DMS 273 (cell line): ENCODE measurements around the gene OCEL1.
A peak's percentile ranks its signal among the peaks of the same experiment; 100 is the strongest.

Experiments used
- DNase-seq: peaks from one replicate; lab custom pipeline; 2025; ENCODE audit not compliant: unreplicated experiment; lab: John Stamatoyannopoulos, UW

The OCEL1 gene

DNA sequence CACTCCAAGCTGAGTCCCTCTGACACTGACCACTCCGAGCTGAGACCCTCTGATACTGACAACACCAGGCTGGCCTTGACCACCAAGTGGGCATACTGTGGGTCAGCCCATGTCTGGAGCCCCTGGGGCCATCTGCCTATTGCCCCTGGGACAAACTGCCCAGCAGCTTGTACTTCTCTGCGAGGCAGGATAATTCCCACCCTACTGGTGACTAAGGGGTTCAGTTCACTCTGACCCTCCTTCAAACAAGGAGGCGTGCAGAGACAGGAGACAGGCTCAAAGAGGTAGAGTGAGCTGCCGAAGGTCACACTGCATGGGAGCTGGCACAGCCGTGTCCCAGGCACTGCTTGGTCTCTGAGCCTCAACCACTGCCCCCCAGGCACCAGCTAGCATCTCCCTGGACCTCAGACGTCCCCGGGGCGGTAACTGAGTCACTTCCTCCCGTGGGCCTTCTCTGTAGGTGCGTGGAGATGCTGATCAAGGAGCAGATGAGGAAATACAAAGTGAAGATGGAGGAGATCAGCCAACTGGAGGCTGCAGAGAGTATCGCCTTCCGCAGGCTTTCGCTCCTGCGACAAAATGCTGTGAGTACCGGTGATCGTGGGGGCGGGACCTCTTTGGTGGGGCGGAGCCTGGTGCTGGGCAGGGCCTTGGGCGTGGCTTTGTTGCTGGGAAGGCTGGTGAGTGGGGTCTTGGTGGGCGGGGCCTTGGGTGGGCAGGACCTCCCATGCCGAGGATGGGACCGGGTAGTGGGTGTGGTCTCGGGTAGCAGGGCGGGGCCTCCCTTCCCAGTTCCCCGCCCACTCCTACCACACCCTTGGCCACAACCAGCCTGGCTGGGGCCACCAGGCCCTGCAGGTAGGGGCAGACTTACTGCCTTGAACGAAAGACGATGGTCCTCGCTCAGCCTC, 16.6 kb upstream of the OCEL1 start:
- peak; percentile 62 for DNase-seq

DNA sequence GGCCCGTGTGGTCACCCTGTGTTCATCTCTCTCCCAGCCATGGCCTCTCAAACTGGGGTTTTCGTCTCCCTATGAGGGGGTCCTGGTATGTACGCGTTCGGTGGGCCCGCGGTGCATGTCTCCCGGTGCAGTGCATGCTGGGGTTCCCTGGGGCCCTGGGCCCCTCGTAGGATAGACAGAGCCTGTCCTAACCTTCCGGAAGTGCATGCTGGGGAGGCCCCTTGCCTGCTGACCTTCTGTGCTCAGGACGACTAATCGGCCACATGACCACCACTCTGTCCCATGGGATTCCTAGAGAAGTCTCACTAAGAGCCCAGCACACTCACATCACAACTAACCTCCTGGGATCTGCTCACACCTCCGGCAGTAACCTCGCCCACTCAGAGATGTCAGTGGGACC, 15.7 kb upstream of the OCEL1 start:
- no peak for DNase-seq

DNA sequence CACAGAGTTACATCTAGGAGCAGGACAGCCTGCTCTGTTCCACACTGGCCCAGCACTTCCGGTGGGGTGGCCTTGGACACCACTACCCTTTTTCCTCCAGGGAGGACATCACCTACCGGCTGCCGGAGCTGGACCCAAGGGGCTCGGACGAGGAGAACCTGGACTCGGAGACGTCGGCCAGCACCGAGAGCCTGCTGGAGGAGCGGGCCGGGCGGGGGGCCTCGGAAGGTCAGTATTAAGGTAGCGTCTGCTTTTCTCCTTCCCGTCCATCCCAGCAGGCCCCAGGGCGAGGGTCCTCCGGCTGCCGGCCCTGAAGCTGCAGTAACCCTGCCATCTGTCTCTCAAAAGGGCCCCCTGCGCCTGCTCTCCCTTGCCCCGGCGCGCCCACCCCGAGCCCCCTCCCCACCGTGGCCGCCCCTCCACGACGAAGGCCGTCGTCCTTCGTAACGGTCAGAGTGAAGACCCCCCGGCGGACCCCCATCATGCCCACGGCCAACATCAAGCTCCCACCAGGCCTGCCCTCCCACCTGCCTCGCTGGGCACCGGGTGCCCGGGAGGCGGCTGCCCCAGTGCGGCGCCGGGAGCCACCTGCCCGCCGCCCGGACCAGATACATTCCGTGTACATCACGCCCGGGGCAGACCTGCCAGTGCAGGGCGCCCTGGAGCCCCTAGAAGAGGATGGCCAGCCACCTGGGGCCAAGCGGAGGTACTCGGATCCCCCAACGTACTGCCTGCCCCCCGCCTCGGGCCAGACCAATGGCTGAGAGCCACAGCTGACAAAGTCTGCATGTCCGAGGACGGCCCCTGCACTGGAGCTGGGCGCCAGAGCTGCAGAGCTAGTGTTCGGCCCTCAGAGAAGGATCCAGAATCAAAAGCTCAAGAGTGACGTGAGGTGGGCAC, 14.2 kb upstream of the OCEL1 start:
- no peak for DNase-seq

DNA sequence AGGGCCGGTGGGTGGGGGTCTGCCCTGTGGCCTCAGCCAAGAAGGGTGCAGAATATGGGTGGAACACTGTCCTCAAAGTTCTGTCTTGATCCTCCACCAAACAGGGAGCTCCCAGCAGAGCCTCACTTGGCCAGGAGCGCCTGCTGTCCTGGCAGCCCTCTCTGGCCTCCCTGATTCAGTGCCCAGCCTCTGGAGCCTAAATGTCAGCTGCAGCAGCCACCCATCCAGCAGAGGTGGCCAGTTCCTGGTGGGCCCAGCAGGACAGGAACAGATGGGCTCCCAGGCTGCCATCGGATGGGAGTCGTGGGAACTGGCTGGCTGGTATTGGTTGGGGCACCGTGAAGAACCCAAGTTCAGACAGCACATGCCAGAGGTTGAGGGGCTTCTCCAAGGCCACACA, 12.7 kb upstream of the OCEL1 start:
- DNase-seq = no peak

DNA sequence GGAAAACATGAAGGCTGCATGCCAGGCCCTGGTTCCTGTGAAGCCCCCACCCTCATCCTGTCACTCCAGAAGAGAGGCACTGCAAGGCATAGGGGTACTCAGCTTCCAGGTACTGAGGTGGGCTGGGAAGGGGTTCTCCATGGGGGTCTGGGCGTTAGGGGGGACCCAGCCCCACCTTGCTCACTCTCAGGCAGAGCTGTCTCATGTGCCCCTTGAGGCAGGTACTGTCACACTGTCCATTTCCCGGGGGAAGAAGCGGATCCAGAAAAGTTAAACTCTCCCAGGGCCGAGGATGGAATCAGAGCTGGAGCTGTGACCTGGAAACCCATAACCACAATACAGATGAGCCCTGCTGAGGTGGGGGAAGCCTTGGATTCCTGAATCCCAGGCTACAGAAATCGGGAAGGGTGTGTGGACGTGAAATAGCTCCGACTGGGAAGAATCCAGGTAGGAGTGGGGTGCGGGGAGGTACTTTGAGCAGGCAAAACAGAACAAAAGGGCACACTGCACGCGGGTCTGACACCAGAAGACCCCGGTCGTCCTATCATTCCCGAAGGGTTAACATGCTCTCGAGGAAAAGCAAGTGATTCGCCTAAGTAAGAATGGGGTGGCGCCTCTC, 11.4 kb upstream of the OCEL1 start:
- DNase-seq = peak; percentile 48

DNA sequence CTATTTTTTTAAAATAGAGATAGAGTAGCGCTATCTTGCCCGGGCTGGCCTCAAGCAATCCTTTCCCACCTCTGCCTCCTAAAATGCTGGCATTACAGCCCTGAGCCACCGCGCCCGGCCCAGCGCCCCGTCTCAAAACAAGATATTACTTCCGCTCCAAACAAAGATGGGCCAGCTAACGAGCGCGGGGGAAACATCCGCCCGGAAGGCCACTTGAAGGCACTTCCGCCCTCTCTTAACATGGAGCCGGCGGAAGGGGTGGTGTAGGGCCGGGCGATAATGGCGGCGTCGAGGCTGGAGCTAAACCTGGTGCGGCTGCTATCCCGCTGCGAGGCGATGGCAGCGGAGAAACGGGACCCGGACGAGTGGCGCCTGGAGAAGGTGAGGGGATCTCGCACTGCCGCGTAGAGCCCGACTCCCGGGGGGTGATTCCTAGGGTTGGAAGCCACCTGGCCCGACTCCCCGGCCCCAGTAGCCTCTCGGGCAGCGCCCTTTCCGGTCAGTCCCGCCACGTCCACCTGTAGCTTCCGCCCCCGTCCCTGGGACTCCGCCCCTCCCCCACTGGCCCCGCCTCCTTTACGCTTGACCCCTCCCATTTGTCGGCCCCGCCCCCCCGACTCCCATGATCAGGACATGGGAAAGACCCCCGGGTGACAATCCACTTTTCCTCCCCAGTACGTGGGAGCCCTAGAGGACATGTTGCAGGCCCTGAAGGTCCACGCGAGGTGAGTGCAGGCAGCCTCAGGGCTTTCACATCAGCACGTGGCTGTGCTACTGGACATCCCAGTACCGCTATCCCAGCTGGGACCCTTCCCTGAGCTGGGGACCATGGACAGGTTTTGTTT, 10.7 kb upstream of the OCEL1 start, which contains the start of gene USE1:
Gene USE1, plus strand, starts transcription at position 231 of the 845 bp plus-strand sequence. Its CDS starts 49 bp downstream, at position 280.
- peak; percentile 96 for DNase-seq

DNA sequence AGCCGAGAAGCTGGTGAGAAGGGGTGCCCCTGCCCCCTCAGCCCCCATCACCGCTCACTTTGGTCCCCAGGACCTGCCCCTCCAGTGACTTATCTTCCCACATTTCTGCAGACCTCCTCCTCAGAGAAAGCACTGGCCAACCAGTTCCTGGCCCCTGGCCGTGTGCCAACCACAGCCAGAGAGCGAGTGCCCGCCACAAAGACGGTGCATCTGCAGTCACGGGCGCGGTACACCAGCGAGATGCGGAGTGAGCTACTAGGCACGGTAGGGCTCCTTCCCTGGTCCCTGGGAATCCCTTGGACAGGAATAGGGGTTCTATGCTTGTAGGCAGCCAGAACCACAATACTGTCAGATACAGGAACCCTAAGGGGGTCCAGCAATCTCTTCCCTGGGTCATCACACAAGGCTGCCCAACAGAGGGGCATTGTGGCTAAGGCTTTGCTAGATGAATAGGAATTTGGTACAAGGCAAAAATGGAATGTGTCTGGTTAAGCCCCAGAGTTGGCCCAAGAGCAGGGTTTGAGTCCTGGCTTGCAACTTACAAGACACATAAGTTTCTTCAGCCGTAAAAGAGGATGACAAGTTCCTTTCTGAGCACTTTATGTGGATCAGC, 9.9 kb upstream of the OCEL1 start:
- DNase-seq = no peak

DNA sequence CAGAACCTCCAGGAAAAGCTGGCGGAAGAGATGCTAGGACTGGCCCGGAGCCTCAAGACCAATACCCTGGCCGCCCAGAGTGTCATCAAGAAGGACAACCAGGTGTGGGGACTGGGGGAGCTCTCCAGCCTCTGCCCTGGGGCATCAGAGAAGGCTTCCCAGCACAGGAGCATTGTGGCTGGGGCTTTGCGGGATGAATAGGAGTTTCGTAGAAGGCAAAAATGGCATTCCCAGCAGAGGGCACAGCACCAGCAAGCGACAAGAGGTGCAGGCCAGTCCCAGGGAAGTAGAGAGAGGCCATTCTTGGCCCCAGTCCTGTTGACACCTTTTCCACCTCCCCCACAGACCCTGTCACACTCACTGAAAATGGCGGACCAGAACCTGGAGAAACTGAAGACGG, 6.7 kb upstream of the OCEL1 start:
- DNase-seq = no peak

DNA sequence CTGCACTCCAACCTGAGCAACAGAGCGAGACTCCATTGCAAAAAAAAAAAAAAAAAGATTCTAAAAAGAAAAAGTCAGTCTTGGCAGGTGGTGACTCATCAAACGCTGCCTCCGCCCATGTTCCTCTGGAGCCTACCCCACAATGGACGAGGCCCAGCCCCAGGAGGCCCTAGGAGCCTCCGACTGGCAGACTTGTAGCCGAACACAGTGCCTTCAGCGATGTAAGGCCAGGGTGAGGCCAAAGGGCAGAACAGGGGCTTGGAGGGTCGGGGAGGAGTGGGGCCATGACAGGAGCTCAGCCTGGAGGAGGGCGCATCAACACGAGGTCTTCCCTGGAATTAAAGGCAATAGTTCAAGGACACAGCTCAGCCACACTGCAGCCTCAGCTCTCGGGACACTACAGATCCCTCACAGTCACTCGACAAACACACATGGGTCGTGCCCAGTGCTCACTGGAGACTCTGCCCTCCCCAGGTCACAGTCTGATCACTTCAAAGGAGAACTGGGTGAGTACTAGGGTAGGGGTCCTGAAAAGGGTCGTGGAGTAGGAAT, 5.7 kb upstream of the OCEL1 start:
- DNase-seq = peak; percentile 33

DNA sequence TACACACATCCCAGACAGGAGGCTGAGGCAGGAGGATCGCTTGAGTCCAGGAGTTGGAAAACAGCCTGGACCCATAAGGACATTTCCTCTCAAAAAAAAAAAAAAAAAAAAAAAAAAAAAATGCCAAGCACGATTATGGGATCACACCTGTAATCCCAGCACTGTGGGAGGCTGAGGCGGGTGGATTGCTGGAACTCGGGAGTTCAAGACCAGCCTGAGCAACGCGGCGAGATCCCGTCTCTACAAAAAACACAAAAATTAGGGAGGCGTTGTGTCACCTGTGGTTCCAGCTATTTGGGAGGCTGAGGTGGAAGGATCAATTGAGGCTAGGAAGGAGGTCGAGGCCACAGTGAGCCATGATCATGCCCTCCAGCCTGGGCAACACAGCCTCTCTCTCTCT, 973 bp upstream of the OCEL1 start:
- DNase-seq = no peak

DNA sequence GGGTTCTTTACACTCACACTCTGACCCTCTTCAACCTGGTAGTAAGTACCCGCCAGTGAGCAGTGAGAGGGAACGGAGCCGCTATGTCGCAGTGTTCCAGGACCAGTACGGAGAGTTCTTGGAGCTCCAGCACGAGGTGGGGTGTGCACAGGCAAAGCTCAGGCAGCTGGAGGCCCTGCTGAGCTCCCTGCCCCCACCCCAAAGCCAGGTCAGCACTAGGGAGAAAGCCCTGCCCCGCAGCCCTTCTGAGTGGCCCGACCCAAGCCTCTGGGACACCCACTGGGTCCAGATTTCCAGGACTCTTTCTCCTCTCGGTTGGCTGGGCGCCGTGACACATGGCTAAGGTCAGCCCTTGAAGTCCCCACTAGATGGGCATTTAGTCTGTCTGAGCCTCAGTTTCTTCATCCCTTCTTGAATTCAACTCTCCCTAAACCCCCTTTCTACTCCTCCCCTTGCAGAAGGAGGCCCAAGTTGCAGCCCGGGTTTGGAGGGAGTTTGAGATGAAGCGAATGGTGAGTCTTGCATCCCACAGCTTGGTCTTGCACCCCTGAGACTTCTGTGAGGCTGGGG, 1.9 kb downstream of the OCEL1 start:
- peak; percentile 37 for DNase-seq

DNA sequence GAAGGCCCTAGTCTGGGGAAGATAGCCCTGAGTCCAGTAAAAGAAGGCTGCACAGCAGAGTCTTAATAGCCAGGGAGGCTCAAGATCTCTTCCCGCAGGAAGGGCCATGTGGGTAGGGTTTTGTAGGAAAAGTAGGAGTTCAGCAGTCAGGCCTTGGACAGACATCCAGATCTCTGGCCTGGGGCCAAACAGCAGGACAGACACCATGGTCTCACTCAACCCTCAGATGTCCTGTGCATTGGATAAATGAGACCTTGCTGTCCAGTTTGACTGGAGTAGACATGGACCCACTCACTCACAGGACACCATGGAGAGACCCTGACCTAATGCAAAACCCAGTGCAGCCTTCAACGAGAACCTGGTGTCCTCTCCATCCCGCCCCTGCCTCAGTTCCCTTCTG, 3.9 kb downstream of the OCEL1 start:
- no peak for DNase-seq

DNA sequence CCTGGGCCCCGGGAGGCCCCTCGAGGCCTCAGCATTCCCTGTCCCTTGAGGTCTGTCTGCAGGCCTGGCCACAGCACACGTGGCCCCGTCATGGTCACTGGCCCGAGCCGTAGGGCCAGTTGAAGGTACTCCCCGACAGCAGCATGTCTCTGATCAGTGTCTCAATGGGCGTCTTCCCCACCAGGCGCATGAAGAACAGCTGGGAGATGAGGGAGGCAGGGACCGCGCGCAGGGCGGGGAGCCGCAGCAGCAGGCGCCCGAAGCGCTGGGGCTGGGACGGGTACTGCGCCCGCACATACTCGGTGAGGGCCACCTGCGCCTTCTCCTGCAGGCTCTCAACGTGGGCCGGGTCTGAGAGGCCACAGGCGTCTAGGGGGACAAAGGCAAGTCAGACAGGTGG, 6.2 kb downstream of the OCEL1 start:
- DNase-seq = no peak

DNA sequence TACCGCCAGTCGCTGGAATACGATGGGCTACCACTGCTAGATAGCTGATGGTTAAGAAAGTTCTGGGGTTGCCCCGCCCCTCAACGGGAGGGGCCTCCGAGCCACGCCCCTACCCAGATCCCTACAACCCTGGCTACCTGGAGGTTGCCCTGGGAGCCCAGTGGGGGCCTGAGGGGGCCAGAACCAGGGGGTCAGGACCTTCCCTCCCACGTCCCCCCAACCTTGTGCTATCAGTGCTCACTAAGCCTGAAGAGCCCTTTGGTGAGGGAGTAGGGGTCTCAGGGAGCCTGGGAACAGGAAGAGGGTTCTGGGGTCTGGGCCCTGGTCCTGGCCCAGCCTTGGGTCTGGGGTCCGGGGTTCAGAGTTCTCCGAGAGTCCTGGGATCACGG, 8.9 kb downstream of the OCEL1 start:
- DNase-seq = peak; percentile 25

DNA sequence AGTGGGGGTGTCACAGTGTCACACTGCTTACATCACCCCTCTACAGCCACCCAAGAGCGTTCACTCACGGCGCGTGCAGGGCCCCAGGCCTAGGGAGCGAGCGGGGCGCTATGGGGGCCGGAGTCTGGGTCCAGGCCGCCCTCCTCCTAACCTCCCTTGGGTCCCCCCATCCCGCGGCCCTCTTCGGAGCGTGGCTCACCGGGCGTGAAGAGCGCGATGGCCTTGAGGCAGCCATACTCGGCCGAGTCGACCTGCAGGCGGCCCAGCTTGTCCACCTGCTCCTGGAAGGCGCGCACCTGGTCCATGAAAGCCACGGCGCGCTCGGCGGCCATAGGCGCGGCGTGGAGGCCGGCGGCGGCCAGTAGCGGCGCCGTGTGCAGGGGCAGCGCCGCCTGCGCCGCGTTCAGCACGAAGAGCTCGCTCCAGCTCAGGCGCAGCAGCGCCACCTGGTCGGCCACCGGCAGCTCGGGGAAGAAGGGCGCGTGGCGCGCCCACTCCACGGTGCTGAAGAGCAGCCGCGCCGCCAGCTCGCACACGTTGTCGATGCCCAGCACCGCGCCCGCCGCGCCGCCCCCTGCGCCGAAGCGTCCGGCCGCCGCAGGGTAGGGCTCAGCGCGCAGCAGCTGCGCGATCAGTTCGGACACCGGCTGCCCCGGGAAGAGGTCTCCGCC, 9.4 kb downstream of the OCEL1 start:
- DNase-seq = no peak

DNA sequence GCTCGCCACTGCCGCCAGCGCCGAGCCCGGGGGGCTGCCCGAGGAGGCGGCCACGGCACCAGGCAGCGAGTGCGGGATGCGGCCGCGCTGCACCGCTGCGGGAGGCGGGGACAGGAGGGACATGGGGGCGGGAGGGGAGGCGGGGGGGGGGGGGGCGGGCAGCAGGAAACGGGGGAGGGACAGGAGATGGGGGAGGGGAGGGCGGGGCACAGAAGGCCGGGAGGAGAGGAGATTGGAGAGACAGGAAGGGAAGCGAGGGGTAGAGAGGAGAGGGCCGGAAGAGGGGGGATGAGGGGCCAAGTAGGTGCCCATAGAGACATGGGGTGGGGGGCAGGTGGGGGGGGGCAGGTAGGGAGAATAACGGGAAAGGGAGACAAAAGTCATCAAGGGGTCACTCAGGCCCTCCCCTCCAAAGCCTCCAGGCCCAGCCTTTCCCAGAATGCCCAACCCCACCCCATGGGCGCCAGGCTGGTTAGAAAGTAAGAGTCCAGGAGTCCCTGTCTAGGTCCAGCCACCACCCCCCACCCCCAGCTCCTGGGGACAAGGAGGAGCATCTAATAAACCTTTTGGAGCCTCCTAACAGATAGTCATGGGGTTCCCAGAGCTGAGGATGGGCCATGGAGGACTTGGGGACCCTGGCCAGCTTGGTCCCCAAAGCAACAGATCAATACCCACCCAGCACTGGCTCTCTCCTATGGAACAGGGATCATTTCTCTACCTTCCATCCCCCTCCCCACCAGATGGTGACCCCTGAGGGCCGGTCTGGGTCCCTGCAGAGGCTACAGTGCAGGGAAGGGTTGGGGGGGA, 10.1 kb downstream of the OCEL1 start:
- no peak for DNase-seq

DNA sequence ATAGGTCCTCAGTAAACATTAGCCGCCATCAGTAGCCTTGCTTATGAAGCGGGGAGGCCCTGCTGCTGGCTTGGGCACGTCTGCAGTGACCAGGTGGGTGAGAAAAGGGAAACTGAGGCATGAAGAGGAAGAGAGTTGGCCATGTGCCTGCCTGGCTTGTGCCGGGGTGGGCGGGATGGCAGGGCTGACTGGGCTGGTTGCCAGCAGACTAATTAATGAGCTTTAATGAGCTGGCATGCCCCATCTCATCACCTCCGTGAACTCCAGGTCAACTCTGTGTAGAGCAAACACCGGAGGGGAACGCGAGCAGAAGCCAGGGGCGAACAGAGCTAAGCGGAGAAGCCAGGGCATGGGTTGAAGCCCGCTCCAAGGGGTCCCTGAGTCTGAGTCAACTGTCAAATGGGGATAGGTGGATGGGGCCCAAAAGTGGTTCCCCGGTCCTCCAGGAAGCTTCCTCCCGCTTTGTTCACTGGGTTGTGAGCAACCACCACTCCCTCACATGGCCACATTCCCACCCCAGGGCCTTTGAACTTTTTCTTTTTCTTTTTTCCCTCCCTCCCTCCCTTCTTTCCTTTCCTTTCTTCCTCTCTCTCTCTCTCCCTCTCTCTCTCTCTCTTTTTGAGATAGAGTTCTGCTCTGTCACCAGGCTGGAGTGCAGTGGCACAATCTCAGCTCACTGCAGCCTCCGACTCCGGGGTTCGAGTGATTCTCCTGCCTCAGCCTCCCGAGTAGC, 11.0 kb downstream of the OCEL1 start:
- DNase-seq = peak; percentile 32
